ENCODE data around the gene PSME3IP1.

DNA sequence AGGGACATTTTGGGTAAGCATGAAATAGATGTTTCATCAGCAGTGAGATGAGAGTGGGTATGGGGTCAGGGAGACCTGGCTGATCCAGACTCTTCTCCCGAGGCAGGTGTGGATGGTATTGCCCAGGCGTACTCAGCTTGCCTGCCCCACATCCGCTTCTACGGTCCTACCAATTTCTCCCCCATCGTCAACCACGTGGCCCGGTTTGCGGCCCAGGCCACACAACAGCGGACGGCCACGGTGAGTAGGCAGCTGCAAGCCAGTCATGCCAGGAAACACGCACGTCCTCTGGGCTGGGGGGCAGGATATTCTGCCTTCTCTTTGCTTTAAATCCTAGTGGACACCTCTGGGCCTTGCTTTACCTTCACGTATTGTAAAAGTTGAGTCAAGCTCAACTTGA lies 48.8 kb downstream of the PSME3IP1 start:
- TF ChIP-seq, protein P1, sequence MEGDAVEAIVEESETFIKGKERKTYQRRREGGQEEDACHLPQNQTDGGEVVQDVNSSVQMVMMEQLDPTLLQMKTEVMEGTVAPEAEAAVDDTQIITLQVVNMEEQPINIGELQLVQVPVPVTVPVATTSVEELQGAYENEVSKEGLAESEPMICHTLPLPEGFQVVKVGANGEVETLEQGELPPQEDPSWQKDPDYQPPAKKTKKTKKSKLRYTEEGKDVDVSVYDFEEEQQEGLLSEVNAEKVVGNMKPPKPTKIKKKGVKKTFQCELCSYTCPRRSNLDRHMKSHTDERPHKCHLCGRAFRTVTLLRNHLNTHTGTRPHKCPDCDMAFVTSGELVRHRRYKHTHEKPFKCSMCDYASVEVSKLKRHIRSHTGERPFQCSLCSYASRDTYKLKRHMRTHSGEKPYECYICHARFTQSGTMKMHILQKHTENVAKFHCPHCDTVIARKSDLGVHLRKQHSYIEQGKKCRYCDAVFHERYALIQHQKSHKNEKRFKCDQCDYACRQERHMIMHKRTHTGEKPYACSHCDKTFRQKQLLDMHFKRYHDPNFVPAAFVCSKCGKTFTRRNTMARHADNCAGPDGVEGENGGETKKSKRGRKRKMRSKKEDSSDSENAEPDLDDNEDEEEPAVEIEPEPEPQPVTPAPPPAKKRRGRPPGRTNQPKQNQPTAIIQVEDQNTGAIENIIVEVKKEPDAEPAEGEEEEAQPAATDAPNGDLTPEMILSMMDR (conservative IDR thresholded peaks at IDR 0.05; ENCODE audit: low read depth, low read length): no peak
- no peak for TF ChIP-seq EZH2 (IDR thresholded peaks at IDR 0.05; ENCODE audit: low read length, unreplicated experiment)
- TF ChIP-seq EZH2phosphoT487 (IDR thresholded peaks at IDR 0.05; ENCODE audit: borderline replicate concordance, low read length): no peak

All from PC-3 (cell line).